ENCODE results near the gene ISCA1. TPM values are rescaled to one million over a fixed set of nuclear protein-coding genes. Genes with fewer than 3 reads are reported as not detected.

The ISCA1 gene
- total RNA-seq, 1 donor from 2014 or later = 78.3 TPM

- Histone ChIP-seq H3K9me3 (replicated peaks) (no peaks in the 10 kb centered on the region), H3K4me3 (no peak overlapping the region), H3K4me1 (peaks cover 31% of the 10 kb centered on the region), H3K27me3 (ENCODE audit: low read depth) (no peaks in the 10 kb centered on the region), H3K36me3 (peaks cover under 1% of the 10 kb centered on the region), H3K27ac (replicated peaks) (no peak overlapping the region)
- no peak for DNase-seq
- TF ChIP-seq CTCF (IDR thresholded peaks at IDR 0.05; ENCODE audit: borderline replicate concordance) = no peak
- intact Hi-C loops (cut with micrococcal nuclease) = no loop called here
These were observed 2.9 kb upstream of the ISCA1 start for GRCh38 chr9:86285261-86285660.

GRCh38 chr9:86282979-86283535 lies 719 bp upstream of the ISCA1 start:
- Histone ChIP-seq H3K4me3 (peak overlapping the region; percentile 90), H3K27ac (replicated peaks) (peak overlapping the region; percentile 98), H3K9me3 (replicated peaks) (no peaks in the 10 kb centered on the region), H3K4me1 (peaks cover 53% of the 10 kb centered on the region), H3K27me3 (ENCODE audit: low read depth) (no peaks in the 10 kb centered on the region), H3K36me3 (peaks cover 8% of the 10 kb centered on the region)
- intact Hi-C loops (cut with micrococcal nuclease) = no loop called here
- no peak for DNase-seq
- no peak for TF ChIP-seq CTCF (IDR thresholded peaks at IDR 0.05; ENCODE audit: borderline replicate concordance)

- no peak for DNase-seq
- peaks cover 67% of the 10 kb centered on the region for H3K4me1 ChIP-seq
- intact Hi-C loops (cut with micrococcal nuclease) = no loop called here
- peaks cover 8% of the 10 kb centered on the region for H3K36me3 ChIP-seq
- no peak for TF ChIP-seq CTCF (IDR thresholded peaks at IDR 0.05; ENCODE audit: borderline replicate concordance)
- peak overlapping the region; percentile 98 for H3K27ac ChIP-seq (replicated peaks)
- H3K9me3 ChIP-seq (replicated peaks) = no peaks in the 10 kb centered on the region
- H3K4me3 ChIP-seq = peak overlapping the region; percentile 90
- H3K27me3 ChIP-seq (ENCODE audit: low read depth) = no peaks in the 10 kb centered on the region
These were observed 703 bp downstream of the ISCA1 start for GRCh38 chr9:86281593-86282076.

- H3K27ac ChIP-seq (replicated peaks) = no peak overlapping the region
- intact Hi-C loops (cut with micrococcal nuclease) = no loop called here
- peak overlapping the region; percentile 90 for H3K4me3 ChIP-seq
- DNase-seq = no peak
- no peaks in the 10 kb centered on the region for H3K9me3 ChIP-seq (replicated peaks)
- H3K4me1 ChIP-seq = peaks cover 78% of the 10 kb centered on the region
- peaks cover 8% of the 10 kb centered on the region for H3K36me3 ChIP-seq
- TF ChIP-seq CTCF (IDR thresholded peaks at IDR 0.05; ENCODE audit: borderline replicate concordance) = no peak
- H3K27me3 ChIP-seq (ENCODE audit: low read depth) = no peaks in the 10 kb centered on the region
These were observed 1.8 kb downstream of the ISCA1 start for GRCh38 chr9:86280580-86280979.

GRCh38 chr9:86279839-86280238 lies 2.5 kb downstream of the ISCA1 start:
- Histone ChIP-seq H3K9me3 (replicated peaks) (no peaks in the 10 kb centered on the region), H3K4me1 (peaks cover 85% of the 10 kb centered on the region), H3K27me3 (ENCODE audit: low read depth) (no peaks in the 10 kb centered on the region), H3K4me3 (peak overlapping the region; percentile 90), H3K27ac (replicated peaks) (no peak overlapping the region), H3K36me3 (peaks cover 8% of the 10 kb centered on the region)
- no peak for TF ChIP-seq CTCF (IDR thresholded peaks at IDR 0.05; ENCODE audit: borderline replicate concordance)
- DNase-seq = no peak
- intact Hi-C loops (cut with micrococcal nuclease) = no loop called here
